ENCODE results near the gene CLSTN2. TPM values are rescaled to one million over a fixed set of nuclear protein-coding genes. Genes with fewer than 3 reads are reported as not detected.

CLSTN2 gene
- total and polyA plus RNA-seq, 3 donors from 2014 or later, result 3.1 to 5.7 (median 3.8) TPM

DNA sequence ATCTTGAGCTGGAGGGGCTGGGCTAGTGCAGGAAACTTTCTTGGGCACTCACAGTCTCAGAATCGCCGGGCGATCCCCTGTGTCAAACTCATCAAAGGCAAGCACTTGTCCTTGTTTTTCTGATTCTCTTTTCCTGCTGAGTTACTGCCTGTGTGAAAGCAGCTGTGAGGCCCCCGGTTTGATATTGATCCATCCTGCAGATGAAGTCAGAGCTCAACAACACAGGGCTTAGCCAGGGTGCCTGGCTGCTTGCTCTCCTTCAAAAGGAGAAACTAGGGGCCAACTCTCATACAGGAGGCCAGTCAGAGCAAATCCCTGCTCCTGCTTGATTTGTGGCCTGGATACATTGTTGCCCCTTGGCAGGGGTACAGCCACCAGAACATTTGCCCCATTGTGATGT is 22.9 kb downstream of the CLSTN2 start:
- H3K36me3 ChIP-seq (ENCODE audit: low read depth, missing control alignments), result no peaks in the 10 kb centered on the region
- H3K27me3 ChIP-seq, result no peaks in the 10 kb centered on the region
- WGBS, 2 donors, result 60 to 85% methylated on average over 4 of the region's 4 CpGs
- no peaks in the 10 kb centered on the region for H3K9me3 ChIP-seq
- DNase-seq, result peak; percentile 86
- H3K27ac ChIP-seq, result peak overlapping the region in 1 of 2 donors; percentile 26
- no peak overlapping the region for H3K4me3 ChIP-seq
- H3K4me1 ChIP-seq, result peaks cover 6% of the 10 kb centered on the region
- TF ChIP-seq, protein P1, sequence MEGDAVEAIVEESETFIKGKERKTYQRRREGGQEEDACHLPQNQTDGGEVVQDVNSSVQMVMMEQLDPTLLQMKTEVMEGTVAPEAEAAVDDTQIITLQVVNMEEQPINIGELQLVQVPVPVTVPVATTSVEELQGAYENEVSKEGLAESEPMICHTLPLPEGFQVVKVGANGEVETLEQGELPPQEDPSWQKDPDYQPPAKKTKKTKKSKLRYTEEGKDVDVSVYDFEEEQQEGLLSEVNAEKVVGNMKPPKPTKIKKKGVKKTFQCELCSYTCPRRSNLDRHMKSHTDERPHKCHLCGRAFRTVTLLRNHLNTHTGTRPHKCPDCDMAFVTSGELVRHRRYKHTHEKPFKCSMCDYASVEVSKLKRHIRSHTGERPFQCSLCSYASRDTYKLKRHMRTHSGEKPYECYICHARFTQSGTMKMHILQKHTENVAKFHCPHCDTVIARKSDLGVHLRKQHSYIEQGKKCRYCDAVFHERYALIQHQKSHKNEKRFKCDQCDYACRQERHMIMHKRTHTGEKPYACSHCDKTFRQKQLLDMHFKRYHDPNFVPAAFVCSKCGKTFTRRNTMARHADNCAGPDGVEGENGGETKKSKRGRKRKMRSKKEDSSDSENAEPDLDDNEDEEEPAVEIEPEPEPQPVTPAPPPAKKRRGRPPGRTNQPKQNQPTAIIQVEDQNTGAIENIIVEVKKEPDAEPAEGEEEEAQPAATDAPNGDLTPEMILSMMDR (IDR thresholded peaks at IDR 0.05), result no peak
- no peak for TF ChIP-seq POLR2A (IDR thresholded peaks at IDR 0.05)
- intact Hi-C loops (cut with DNase I; ENCODE audit: low total_unique reads), result no loop called here

DNA sequence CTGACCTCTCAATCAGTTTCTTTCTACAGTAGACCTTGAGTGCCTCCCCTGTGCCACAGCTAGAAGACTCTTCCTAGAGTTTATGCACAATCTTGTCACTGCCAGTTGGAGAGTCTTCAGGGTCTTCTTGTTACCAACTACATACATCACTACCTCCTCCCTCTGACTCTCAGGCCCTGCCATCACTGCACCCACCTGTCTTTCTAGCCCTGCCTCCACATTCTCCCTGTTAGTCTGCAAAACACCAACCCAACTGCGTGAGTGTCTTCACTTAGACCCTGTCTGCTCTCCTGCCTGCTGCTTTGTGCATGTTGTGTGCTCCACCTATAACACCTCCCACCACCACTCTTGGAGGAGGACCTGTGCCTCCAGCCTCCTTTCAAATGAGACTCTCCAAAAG is 34.4 kb downstream of the CLSTN2 start:
- no peak for DNase-seq
- Histone ChIP-seq H3K27ac (no peak overlapping the region), H3K36me3 (ENCODE audit: low read depth, missing control alignments) (no peaks in the 10 kb centered on the region), H3K9me3 (no peaks in the 10 kb centered on the region), H3K4me3 (no peak overlapping the region), H3K4me1 (no peaks in the 10 kb centered on the region), H3K27me3 (no peaks in the 10 kb centered on the region)
- WGBS, 2 donors, result 79 to 96% methylated on average over 1 of the region's 1 CpG
- intact Hi-C loops (cut with DNase I; ENCODE audit: low total_unique reads), result no loop called here
- no peak for TF ChIP-seq POLR2A (IDR thresholded peaks at IDR 0.05)
- TF ChIP-seq, protein P1 (IDR thresholded peaks at IDR 0.05), result no peak

DNA sequence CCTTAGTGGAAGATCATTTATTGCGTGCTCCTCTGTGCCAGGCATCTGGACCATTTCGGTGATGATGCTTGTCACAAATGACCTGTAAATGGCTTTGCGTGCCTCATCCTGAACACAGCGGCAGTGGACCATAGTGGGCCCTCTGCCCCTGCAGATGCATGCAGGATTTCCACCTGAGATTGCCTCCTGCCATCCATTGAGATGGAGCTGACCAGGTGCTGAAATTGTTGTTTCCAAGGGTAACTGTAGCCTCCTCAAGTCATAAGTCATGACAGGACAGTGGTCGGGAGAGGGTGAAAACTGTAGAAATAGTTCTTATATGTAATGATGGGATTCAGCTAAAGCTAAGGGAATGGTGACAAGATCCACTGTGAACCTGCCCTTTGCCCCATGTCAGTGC is 35.5 kb downstream of the CLSTN2 start:
- no peaks in the 10 kb centered on the region for H3K9me3 ChIP-seq
- no peak for DNase-seq
- H3K27ac ChIP-seq, result no peak overlapping the region
- H3K27me3 ChIP-seq, result no peaks in the 10 kb centered on the region
- no peak overlapping the region for H3K4me3 ChIP-seq
- 87 to 93% methylated on average over 5 of the region's 5 CpGs for whole genome bisulfite sequencing, 2 donors
- H3K36me3 ChIP-seq (ENCODE audit: low read depth, missing control alignments), result no peaks in the 10 kb centered on the region
- TF ChIP-seq, protein P1 (IDR thresholded peaks at IDR 0.05), result no peak
- TF ChIP-seq POLR2A (IDR thresholded peaks at IDR 0.05), result no peak
- intact Hi-C loops (cut with DNase I; ENCODE audit: low total_unique reads), result no loop called here
- H3K4me1 ChIP-seq, result no peaks in the 10 kb centered on the region

DNA sequence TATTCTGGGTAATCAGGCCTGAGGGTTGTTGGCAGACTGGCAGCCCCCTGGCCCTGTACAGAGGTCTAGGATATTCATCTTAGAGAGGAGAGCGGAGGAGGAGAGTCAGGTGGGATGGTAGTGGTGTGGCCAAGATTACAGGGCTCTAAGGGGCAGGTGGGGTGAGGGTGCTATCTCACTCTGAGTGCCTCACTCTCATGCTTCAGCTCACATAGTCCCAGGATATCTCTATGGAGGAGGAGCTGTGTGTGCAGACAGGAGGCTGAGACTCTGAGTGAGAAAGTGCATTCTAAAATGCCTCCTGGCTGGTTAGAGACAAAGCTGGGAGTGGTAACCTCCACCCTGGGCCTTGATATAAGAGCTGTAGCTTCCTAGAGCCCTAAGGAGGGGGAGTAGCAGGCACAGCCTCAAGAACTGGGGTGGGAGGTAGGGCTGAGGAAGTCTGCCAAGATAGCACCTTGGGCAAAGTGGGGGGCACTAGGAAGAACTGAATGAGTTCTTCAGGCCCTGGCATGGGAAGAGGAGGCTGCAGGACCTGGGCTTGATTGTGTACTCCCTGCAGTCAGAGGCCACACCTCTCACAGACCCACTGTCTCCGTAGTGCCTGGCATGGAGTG is 39.9 kb downstream of the CLSTN2 start:
- Histone ChIP-seq H3K27me3 (no peaks in the 10 kb centered on the region), H3K4me3 (no peak overlapping the region), H3K9me3 (no peaks in the 10 kb centered on the region), H3K36me3 (ENCODE audit: low read depth, missing control alignments) (no peaks in the 10 kb centered on the region), H3K27ac (no peak overlapping the region), H3K4me1 (no peaks in the 10 kb centered on the region)
- DNase-seq, result no peak
- TF ChIP-seq, protein P1 (IDR thresholded peaks at IDR 0.05), result no peak
- TF ChIP-seq POLR2A (IDR thresholded peaks at IDR 0.05), result no peak
- intact Hi-C loops (cut with DNase I; ENCODE audit: low total_unique reads), result no loop called here
- WGBS, 2 donors, result 91% methylated on average over 2 of the region's 2 CpGs
